Measurements from ENCODE around the gene CRYGB.

GRCh38 chr2:208175840-208176153 lies 29.8 kb upstream of the CRYGB start:
- no peak for TF ChIP-seq ZNF239 (tag by site-specific recombination; IDR thresholded peaks at IDR 0.05)
- no peak for TF ChIP-seq ZBTB17 (tag by site-specific recombination; IDR thresholded peaks at IDR 0.05)
- TF ChIP-seq CTCF (tag by site-specific recombination; IDR thresholded peaks at IDR 0.05): no peak
- no peak for TF ChIP-seq ZNF747 (tag by site-specific recombination; IDR thresholded peaks at IDR 0.05)
- TF ChIP-seq ZNF398 (tag by site-specific recombination; IDR thresholded peaks at IDR 0.05): no peak
- TF ChIP-seq HOXC10 (CRISPR knock-in tag; IDR thresholded peaks at IDR 0.05): no peak
- TF ChIP-seq ATF2 (tag by site-specific recombination; IDR thresholded peaks at IDR 0.05; ENCODE audit: low read depth): no peak
- TF ChIP-seq REST (tag by site-specific recombination; IDR thresholded peaks at IDR 0.05): no peak
- TF ChIP-seq PATZ1 (tag by site-specific recombination; IDR thresholded peaks at IDR 0.05): no peak
- no peak for TF ChIP-seq ZNF558 (tag by site-specific recombination; IDR thresholded peaks at IDR 0.05)
- TF ChIP-seq ZNF174 (tag by site-specific recombination; IDR thresholded peaks at IDR 0.05): no peak
- TF ChIP-seq ZNF645 (tag by site-specific recombination; IDR thresholded peaks at IDR 0.05): no peak
- no peak for TF ChIP-seq ZNF184 (tag by site-specific recombination; IDR thresholded peaks at IDR 0.05)
- no peak for TF ChIP-seq ZNF561 (tag by site-specific recombination; IDR thresholded peaks at IDR 0.05; ENCODE audit: borderline replicate concordance)

All from HEK293 (cell line).